GM12878 (cell line): Measurements from ENCODE around the gene IZUMO1.

Source experiments
- EZH2 ChIP-seq: IDR thresholded peaks from 2 replicates; pipeline ENCODE4 v1.6.1; 2012; ENCODE audit warnings: low read depth, mild to moderate bottlenecking, control low read depth, inconsistent platforms, low read length, borderline replicate concordance; ENCODE audit not compliant: control insufficient read depth
- KDM1A ChIP-seq: fragments of 200-600 bp; sonication (generic); IDR thresholded peaks from 2 replicates; pipeline ENCODE4 v1.6.1; 2016; ENCODE audit warnings: borderline replicate concordance
- TF ChIP-seq, protein P1 (sequence below): fragments of 450-650 bp; IDR thresholded peaks from 2 replicates; pipeline ENCODE4 v1.6.1; 2017; ENCODE audit warnings: mild to moderate bottlenecking
- TF ChIP-seq, protein P2 (sequence below), 3 experiments: IDR thresholded peaks in 2 of 3; conservative IDR thresholded peaks in 1 of 3; 2 replicates each; pipeline ENCODE4 v1.5.1; 2011; ENCODE audit warnings: low read depth in 3 of 3, low read length in 3 of 3, mild to moderate bottlenecking in 3 of 3, control low read depth in 2 of 3, moderate library complexity in 2 of 3, inconsistent platforms in 1 of 3, mixed read lengths in 1 of 3; ENCODE audit not compliant: control insufficient read depth in 2 of 3, insufficient read depth in 1 of 3; ENCODE audit errors: extremely low read depth in 1 of 3

DNA sequence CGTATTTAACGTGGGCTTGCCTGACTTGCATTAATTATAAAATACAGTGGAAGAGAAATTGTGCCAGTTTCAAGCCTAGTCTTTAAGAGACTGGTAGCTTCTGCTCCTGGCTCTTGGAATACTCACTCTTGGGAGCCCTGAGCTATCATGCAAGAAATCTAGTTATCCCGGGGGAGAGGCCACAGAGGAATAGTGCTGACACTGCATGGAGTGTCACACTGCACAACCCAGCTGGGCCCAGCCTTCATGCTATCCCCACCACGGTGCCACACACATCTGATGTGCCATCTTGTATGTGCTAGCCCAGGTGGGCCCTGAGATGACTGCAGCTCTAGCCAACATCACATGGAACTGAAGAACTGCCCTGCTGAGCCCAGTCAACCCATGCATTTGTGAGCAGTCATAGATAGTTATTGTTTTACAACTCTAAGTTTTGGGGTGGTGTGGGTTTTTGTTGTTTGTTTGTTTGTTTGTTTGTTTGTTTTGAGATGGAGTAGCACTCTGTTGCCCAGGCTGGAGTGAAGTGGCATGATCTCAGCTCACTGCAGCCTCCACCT lies 35.5 kb downstream of the IZUMO1 start:
- TF ChIP-seq KDM1A (no peak), EZH2 (no peak)
- TF ChIP-seq, protein P1, sequence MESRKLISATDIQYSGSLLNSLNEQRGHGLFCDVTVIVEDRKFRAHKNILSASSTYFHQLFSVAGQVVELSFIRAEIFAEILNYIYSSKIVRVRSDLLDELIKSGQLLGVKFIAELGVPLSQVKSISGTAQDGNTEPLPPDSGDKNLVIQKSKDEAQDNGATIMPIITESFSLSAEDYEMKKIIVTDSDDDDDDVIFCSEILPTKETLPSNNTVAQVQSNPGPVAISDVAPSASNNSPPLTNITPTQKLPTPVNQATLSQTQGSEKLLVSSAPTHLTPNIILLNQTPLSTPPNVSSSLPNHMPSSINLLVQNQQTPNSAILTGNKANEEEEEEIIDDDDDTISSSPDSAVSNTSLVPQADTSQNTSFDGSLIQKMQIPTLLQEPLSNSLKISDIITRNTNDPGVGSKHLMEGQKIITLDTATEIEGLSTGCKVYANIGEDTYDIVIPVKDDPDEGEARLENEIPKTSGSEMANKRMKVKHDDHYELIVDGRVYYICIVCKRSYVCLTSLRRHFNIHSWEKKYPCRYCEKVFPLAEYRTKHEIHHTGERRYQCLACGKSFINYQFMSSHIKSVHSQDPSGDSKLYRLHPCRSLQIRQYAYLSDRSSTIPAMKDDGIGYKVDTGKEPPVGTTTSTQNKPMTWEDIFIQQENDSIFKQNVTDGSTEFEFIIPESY, result no peak
- TF ChIP-seq, protein P2, sequence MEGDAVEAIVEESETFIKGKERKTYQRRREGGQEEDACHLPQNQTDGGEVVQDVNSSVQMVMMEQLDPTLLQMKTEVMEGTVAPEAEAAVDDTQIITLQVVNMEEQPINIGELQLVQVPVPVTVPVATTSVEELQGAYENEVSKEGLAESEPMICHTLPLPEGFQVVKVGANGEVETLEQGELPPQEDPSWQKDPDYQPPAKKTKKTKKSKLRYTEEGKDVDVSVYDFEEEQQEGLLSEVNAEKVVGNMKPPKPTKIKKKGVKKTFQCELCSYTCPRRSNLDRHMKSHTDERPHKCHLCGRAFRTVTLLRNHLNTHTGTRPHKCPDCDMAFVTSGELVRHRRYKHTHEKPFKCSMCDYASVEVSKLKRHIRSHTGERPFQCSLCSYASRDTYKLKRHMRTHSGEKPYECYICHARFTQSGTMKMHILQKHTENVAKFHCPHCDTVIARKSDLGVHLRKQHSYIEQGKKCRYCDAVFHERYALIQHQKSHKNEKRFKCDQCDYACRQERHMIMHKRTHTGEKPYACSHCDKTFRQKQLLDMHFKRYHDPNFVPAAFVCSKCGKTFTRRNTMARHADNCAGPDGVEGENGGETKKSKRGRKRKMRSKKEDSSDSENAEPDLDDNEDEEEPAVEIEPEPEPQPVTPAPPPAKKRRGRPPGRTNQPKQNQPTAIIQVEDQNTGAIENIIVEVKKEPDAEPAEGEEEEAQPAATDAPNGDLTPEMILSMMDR (IDR thresholded peaks at IDR 0.05 in 2 of 3, conservative IDR thresholded peaks at IDR 0.05 in 1 of 3; ENCODE audit: control insufficient read depth in 2 of 3, extremely low read depth in 1 of 3, insufficient read depth in 1 of 3, low read depth in 3 of 3, low read length in 3 of 3), result no peak
